Measurements from ENCODE around the gene COL9A1. TPM values are rescaled to one million over a fixed set of nuclear protein-coding genes. Genes with fewer than 3 reads are reported as not detected.
"Not testable (repeated sequence)": the region's sequence is repeated elsewhere in the genome, so short reads cannot be mapped to it uniquely, and the experiment has no call there.

COL9A1 gene
- total RNA-seq: 1.7 TPM

- TF ChIP-seq POLR2A (IDR thresholded peaks at IDR 0.05) (no peak), POLR2AphosphoS5 (IDR thresholded peaks at IDR 0.05; ENCODE audit: insufficient read depth in 1 of 2, low read depth in 1 of 2) (no peak), CTCF (IDR thresholded peaks at IDR 0.05) (no peak)
- intact Hi-C loops (cut with DNase I): no loop called here
These were observed at the start of gene COL9A1 for GRCh38 chr6:70303034-70303525. Gene COL9A1 (minus strand): TSS chr6:70303084. CDS start chr6:70302924, 160 bp downstream.

GRCh38 chr6:70351461-70351860 is 48.6 kb upstream of the COL9A1 start:
- intact Hi-C loops (cut with DNase I): no loop called here
- Histone ChIP-seq H3K27ac (no peak overlapping the region), H3K4me1 (no peaks in the 10 kb centered on the region), H3K27me3 (no peaks in the 10 kb centered on the region), H3K9me3 (no peaks in the 10 kb centered on the region), H3K36me3 (no peaks in the 10 kb centered on the region), H3K4me3 (no peak overlapping the region)
- no peak for DNase-seq (ENCODE audit: extremely low spot score in 2 of 2)
- TF ChIP-seq POLR2A (IDR thresholded peaks at IDR 0.05) (no peak), CTCF (IDR thresholded peaks at IDR 0.05) (no peak)

More at GRCh38 chr6:70303034-70303525, at the start of gene COL9A1:
- no peaks in the 10 kb centered on the region for H3K4me1 ChIP-seq
- H3K27me3 ChIP-seq: no peaks in the 10 kb centered on the region
- no peaks in the 10 kb centered on the region for H3K9me3 ChIP-seq
- no peak within 1 kb of the TSS for H3K4me3 ChIP-seq
- H3K36me3 ChIP-seq: no peaks in the 10 kb centered on the region
- no peak within 1 kb of the TSS for H3K27ac ChIP-seq
- no peak for DNase-seq (ENCODE audit: extremely low spot score in 2 of 2)

GRCh38 chr6:70345619-70346018 is 42.7 kb upstream of the COL9A1 start:
- TF ChIP-seq CTCF (IDR thresholded peaks at IDR 0.05): no peak
- no peak for TF ChIP-seq POLR2A (IDR thresholded peaks at IDR 0.05)
- no peak for TF ChIP-seq POLR2AphosphoS5 (IDR thresholded peaks at IDR 0.05; ENCODE audit: insufficient read depth in 1 of 2, low read depth in 1 of 2)
- H3K36me3 ChIP-seq: no peaks in the 10 kb centered on the region
- no peaks in the 10 kb centered on the region for H3K27me3 ChIP-seq
- H3K4me3 ChIP-seq: no peak overlapping the region
- intact Hi-C loops (cut with DNase I): no loop called here
- no peaks in the 10 kb centered on the region for H3K4me1 ChIP-seq
- H3K27ac ChIP-seq: no peak overlapping the region
- H3K9me3 ChIP-seq: no peaks in the 10 kb centered on the region
- no peak for DNase-seq (ENCODE audit: extremely low spot score in 2 of 2)

- no peak for TF ChIP-seq POLR2AphosphoS5 (IDR thresholded peaks at IDR 0.05; ENCODE audit: insufficient read depth in 1 of 2, low read depth in 1 of 2)
- Histone ChIP-seq H3K27me3 (no peaks in the 10 kb centered on the region), H3K4me3 (no peak overlapping the region)
These were observed 40.4 kb upstream of the COL9A1 start for GRCh38 chr6:70343313-70343712.

GRCh38 chr6:70339810-70340209 is 36.9 kb upstream of the COL9A1 start:
- H3K36me3 ChIP-seq; H3K4me1 ChIP-seq; H3K27me3 ChIP-seq; H3K4me3 ChIP-seq; DNase-seq (ENCODE audit: extremely low spot score in 2 of 2); H3K9me3 ChIP-seq; intact Hi-C loops (cut with DNase I); H3K27ac ChIP-seq: not testable (repeated sequence)

More at GRCh38 chr6:70343313-70343712, 40.4 kb upstream of the COL9A1 start:
- Histone ChIP-seq H3K9me3 (no peaks in the 10 kb centered on the region), H3K36me3 (no peaks in the 10 kb centered on the region), H3K27ac (no peak overlapping the region), H3K4me1 (no peaks in the 10 kb centered on the region)
- intact Hi-C loops (cut with DNase I): no loop called here
- no peak for DNase-seq (ENCODE audit: extremely low spot score in 2 of 2)

- intact Hi-C loops (cut with DNase I): no loop called here
- Histone ChIP-seq H3K27me3 (no peaks in the 10 kb centered on the region), H3K36me3 (no peaks in the 10 kb centered on the region)
These were observed 35.9 kb upstream of the COL9A1 start for GRCh38 chr6:70338775-70339174.

More at GRCh38 chr6:70338775-70339174, 35.9 kb upstream of the COL9A1 start:
- no peaks in the 10 kb centered on the region for H3K4me1 ChIP-seq
- no peak overlapping the region for H3K4me3 ChIP-seq
- no peak for DNase-seq (ENCODE audit: extremely low spot score in 2 of 2)
- no peak for TF ChIP-seq POLR2A (IDR thresholded peaks at IDR 0.05)
- TF ChIP-seq POLR2AphosphoS5 (IDR thresholded peaks at IDR 0.05; ENCODE audit: insufficient read depth in 1 of 2, low read depth in 1 of 2): no peak
- TF ChIP-seq CTCF (IDR thresholded peaks at IDR 0.05): no peak
- no peaks in the 10 kb centered on the region for H3K9me3 ChIP-seq
- no peak overlapping the region for H3K27ac ChIP-seq
